Breast epithelium (tissue), 4 donors: ENCODE results near the gene BAZ2B. TPM values are rescaled to one million over a fixed set of nuclear protein-coding genes. Genes with fewer than 3 reads are reported as not detected.

Experiments
- DNase-seq, 2 donors: peaks; one replicate each; pipeline ENCODE4 v3.0.0-alpha.2; 2019; ENCODE audit warnings: low spot score in 2 of 2
- H3K27ac ChIP-seq, 2 donors: fragments of 200-600 bp; sonication (generic) in 1 of 2; one replicate each; pipeline ENCODE4 v1.5.1; 2016 to 2019; ENCODE audit warnings: mild to moderate bottlenecking in 1 of 2
- H3K27me3 ChIP-seq, 2 donors: fragments of 200-600 bp; sonication (generic) in 1 of 2; one replicate each; pipeline versions ENCODE4 v1.5.1 to v1.6.0; 2017 to 2019; ENCODE audit warnings: control low read depth in 1 of 2, mild to moderate bottlenecking in 1 of 2
- H3K36me3 ChIP-seq: fragments of 200-600 bp; one replicate; pipeline ENCODE4 v1.5.1; 2019
- H3K4me1 ChIP-seq, 2 donors: fragments of 200-600 bp; sonication (generic); one replicate each; pipeline ENCODE4 v1.5.1; 2016 to 2019; ENCODE audit warnings: control low read depth in 1 of 2
- H3K4me3 ChIP-seq, 3 donors: fragments of 200-600 bp; sonication (generic); 1 replicate in 2 of 3; 2 replicates in 1 of 3; pipeline ENCODE4 v1.5.1; 2016 to 2019; ENCODE audit warnings: mild to moderate bottlenecking in 3 of 3, moderate library complexity in 2 of 3
- H3K9me3 ChIP-seq, 2 donors: fragments of 200-600 bp; sonication (generic) in 1 of 2; one replicate each; pipeline ENCODE4 v1.5.1; 2016 to 2019; ENCODE audit warnings: control low read depth in 1 of 2
- CTCF ChIP-seq, 3 donors: fragments of 450-650 bp; IDR thresholded peaks; one replicate each; pipeline ENCODE4 v1.5.1; 2016 to 2017; ENCODE audit warnings: antibody characterized with exemption in 3 of 3, mild to moderate bottlenecking in 3 of 3, moderate library complexity in 3 of 3
- POLR2A ChIP-seq: fragments of 450-650 bp; IDR thresholded peaks from one replicate; pipeline ENCODE4 v1.6.1; 2016; ENCODE audit warnings: antibody characterized with exemption, mild to moderate bottlenecking, moderate library complexity
- POLR2AphosphoS5 ChIP-seq, 3 donors: sonication (generic); formaldehyde crosslinking; IDR thresholded peaks; one replicate each; pipeline ENCODE4 v1.6.1; 2017; ENCODE audit warnings: antibody characterized with exemption in 3 of 3
- intact Hi-C: fragments of 100-400 bp; cut with DNase I; formaldehyde crosslinking; loops from one replicate; pipeline ENCODE4 v1.15.1; 2023; ENCODE audit warnings: low total_unique reads
- total RNA-seq, 3 donors: library from RNA; depleted of rRNA; stranded (reverse); fragments of >200 nt; gene quantifications; one replicate each; pipeline ENCODE4 v1.1.0, GENCODE V29; 2016

Gene BAZ2B
- total RNA-seq, 3 donors from 2014 or later: 86.1 to 250 (median 143) TPM

GRCh38 chr2:159476329-159476728 lies 140.0 kb downstream of the BAZ2B start:
- Histone ChIP-seq H3K27ac (no peak overlapping the region), H3K27me3 (no peaks in the 10 kb centered on the region), H3K4me3 (no peak overlapping the region), H3K4me1 (no peaks in the 10 kb centered on the region), H3K36me3 (no peaks in the 10 kb centered on the region), H3K9me3 (no peaks in the 10 kb centered on the region)
- DNase-seq: no peak
- TF ChIP-seq POLR2AphosphoS5 (IDR thresholded peaks at IDR 0.05) (no peak), CTCF (IDR thresholded peaks at IDR 0.05) (no peak)
- intact Hi-C loops: no loop called here

GRCh38 chr2:159475793-159476192 lies 140.6 kb downstream of the BAZ2B start:
- H3K27me3 ChIP-seq: no peaks in the 10 kb centered on the region
- H3K4me3 ChIP-seq: no peak overlapping the region
- no peak for DNase-seq
- no peaks in the 10 kb centered on the region for H3K9me3 ChIP-seq
- H3K27ac ChIP-seq: no peak overlapping the region
- TF ChIP-seq POLR2A (no peak), POLR2AphosphoS5 (IDR thresholded peaks at IDR 0.05) (no peak), CTCF (IDR thresholded peaks at IDR 0.05) (no peak)
- H3K36me3 ChIP-seq: no peaks in the 10 kb centered on the region
- intact Hi-C loops: no loop called here
- H3K4me1 ChIP-seq: no peaks in the 10 kb centered on the region

- TF ChIP-seq CTCF (IDR thresholded peaks at IDR 0.05): no peak
- TF ChIP-seq POLR2AphosphoS5 (IDR thresholded peaks at IDR 0.05): no peak
- no peak overlapping the region for H3K27ac ChIP-seq
- no peaks in the 10 kb centered on the region for H3K27me3 ChIP-seq
- no peaks in the 10 kb centered on the region for H3K36me3 ChIP-seq
- H3K4me3 ChIP-seq: no peak overlapping the region
- H3K4me1 ChIP-seq: no peaks in the 10 kb centered on the region
- DNase-seq: no peak
- intact Hi-C loops: no loop called here
- H3K9me3 ChIP-seq: peaks cover 0 to 4% of the 10 kb centered on the region in 2 donors
Observed at GRCh38 chr2:159471340-159471739, 145.0 kb downstream of the BAZ2B start.

- Histone ChIP-seq H3K36me3 (no peaks in the 10 kb centered on the region), H3K4me1 (no peaks in the 10 kb centered on the region), H3K27ac (no peak overlapping the region), H3K4me3 (no peak overlapping the region), H3K9me3 (peaks cover 0 to 4% of the 10 kb centered on the region in 2 donors), H3K27me3 (no peaks in the 10 kb centered on the region)
- DNase-seq: no peak
- intact Hi-C loops: no loop called here
- no peak for TF ChIP-seq POLR2AphosphoS5 (IDR thresholded peaks at IDR 0.05)
- no peak for TF ChIP-seq CTCF (IDR thresholded peaks at IDR 0.05)
- no peak for TF ChIP-seq POLR2A
Observed at GRCh38 chr2:159468257-159468656, 148.1 kb downstream of the BAZ2B start.

GRCh38 chr2:159462961-159463360 lies 153.4 kb downstream of the BAZ2B start:
- no peak overlapping the region for H3K27ac ChIP-seq
- intact Hi-C loops: no loop called here
- no peaks in the 10 kb centered on the region for H3K27me3 ChIP-seq
- no peaks in the 10 kb centered on the region for H3K4me1 ChIP-seq
- TF ChIP-seq CTCF (IDR thresholded peaks at IDR 0.05): no peak
- no peak for TF ChIP-seq POLR2A
- TF ChIP-seq POLR2AphosphoS5 (IDR thresholded peaks at IDR 0.05): no peak
- H3K4me3 ChIP-seq: no peak overlapping the region
- DNase-seq: no peak
- no peaks in the 10 kb centered on the region for H3K36me3 ChIP-seq
- no peaks in the 10 kb centered on the region for H3K9me3 ChIP-seq
